ENCODE results near the gene FPR2. TPM values are rescaled to one million over a fixed set of nuclear protein-coding genes. Genes with fewer than 3 reads are reported as not detected.

The FPR2 gene
- total and polyA plus RNA-seq, 9 of the 15 experiments (the other 6 are each of a cell fraction or from before 2014, with no cell fraction given) = 0.03 to 0.15 (median 0.07) TPM; not detected in 6

DNA sequence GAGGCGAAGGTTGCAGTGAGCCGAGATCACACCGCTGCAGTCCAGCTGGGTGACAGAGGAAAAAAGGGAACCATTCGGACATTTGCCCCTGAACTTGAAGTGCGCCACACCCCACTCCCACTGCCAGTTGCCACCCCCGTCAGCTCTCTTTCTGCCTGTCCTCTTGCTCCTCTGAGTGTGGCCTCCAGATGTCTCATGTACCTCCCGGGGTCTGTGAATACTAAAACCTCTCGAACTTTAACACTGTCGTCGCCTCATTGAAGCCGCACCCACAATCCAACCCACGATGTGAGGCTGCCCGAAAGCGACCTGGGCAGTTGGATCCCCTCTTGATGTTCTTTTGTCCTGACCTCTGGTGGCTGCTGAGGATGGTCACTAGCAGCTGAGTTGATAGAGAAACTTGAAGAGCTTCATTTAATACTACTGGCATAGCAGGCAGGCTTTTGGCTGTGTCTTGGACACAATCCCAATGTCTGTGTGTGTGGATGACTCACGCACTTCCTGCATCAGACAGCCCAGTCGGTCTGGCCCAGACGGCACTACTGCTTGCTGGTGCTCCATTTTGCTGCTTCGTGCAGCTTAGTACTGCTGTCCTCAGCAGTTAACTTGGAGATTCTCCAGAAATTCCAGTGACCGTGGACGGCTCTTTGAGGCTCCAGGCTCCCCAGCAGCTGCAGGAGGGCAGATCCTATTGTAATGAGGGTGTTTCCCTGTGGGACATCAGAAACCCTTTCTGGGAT, 38.2 kb downstream of the FPR2 start (continued):
- TF ChIP-seq, protein P1, sequence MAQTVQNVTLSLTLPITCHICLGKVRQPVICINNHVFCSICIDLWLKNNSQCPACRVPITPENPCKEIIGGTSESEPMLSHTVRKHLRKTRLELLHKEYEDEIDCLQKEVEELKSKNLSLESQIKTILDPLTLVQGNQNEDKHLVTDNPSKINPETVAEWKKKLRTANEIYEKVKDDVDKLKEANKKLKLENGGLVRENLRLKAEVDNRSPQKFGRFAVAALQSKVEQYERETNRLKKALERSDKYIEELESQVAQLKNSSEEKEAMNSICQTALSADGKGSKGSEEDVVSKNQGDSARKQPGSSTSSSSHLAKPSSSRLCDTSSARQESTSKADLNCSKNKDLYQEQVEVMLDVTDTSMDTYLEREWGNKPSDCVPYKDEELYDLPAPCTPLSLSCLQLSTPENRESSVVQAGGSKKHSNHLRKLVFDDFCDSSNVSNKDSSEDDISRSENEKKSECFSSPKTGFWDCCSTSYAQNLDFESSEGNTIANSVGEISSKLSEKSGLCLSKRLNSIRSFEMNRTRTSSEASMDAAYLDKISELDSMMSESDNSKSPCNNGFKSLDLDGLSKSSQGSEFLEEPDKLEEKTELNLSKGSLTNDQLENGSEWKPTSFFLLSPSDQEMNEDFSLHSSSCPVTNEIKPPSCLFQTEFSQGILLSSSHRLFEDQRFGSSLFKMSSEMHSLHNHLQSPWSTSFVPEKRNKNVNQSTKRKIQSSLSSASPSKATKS (CRISPR knock-in tag; IDR thresholded peaks at IDR 0.05) = no peak
- TF ChIP-seq MIER1 (IDR thresholded peaks at IDR 0.05; ENCODE audit: low read depth) (no peak), PHF8 (IDR thresholded peaks at IDR 0.05; ENCODE audit: borderline replicate concordance, low read length) (no peak; the same call in 1 of the 2 replicates), LCOR (CRISPR knock-in tag; IDR thresholded peaks at IDR 0.05) (peak; percentile 30; the same call in 1 of the 2 replicates), POLR3G (IDR thresholded peaks at IDR 0.05; ENCODE audit: extremely low read depth, insufficient read length, insufficient replicate concordance) (no peak), NRF1 (conservative IDR thresholded peaks at IDR 0.05 in 1 of 2, IDR thresholded peaks at IDR 0.05 in 1 of 2) (peak; percentile 58 to 59), ZZZ3 (IDR thresholded peaks at IDR 0.05) (no peak), TARDBP (IDR thresholded peaks at IDR 0.05) (no peak)
- TF ChIP-seq, protein P2, sequence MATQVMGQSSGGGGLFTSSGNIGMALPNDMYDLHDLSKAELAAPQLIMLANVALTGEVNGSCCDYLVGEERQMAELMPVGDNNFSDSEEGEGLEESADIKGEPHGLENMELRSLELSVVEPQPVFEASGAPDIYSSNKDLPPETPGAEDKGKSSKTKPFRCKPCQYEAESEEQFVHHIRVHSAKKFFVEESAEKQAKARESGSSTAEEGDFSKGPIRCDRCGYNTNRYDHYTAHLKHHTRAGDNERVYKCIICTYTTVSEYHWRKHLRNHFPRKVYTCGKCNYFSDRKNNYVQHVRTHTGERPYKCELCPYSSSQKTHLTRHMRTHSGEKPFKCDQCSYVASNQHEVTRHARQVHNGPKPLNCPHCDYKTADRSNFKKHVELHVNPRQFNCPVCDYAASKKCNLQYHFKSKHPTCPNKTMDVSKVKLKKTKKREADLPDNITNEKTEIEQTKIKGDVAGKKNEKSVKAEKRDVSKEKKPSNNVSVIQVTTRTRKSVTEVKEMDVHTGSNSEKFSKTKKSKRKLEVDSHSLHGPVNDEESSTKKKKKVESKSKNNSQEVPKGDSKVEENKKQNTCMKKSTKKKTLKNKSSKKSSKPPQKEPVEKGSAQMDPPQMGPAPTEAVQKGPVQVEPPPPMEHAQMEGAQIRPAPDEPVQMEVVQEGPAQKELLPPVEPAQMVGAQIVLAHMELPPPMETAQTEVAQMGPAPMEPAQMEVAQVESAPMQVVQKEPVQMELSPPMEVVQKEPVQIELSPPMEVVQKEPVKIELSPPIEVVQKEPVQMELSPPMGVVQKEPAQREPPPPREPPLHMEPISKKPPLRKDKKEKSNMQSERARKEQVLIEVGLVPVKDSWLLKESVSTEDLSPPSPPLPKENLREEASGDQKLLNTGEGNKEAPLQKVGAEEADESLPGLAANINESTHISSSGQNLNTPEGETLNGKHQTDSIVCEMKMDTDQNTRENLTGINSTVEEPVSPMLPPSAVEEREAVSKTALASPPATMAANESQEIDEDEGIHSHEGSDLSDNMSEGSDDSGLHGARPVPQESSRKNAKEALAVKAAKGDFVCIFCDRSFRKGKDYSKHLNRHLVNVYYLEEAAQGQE (IDR thresholded peaks at IDR 0.05; ENCODE audit: borderline replicate concordance) = 0 out of 2 replicates have a peak, but pooled peaks have one; percentile 10
- TF ChIP-seq, protein P2 (CRISPR knock-in tag; IDR thresholded peaks at IDR 0.05; ENCODE audit: low read depth) = no peak
- TF ChIP-seq, protein P3, sequence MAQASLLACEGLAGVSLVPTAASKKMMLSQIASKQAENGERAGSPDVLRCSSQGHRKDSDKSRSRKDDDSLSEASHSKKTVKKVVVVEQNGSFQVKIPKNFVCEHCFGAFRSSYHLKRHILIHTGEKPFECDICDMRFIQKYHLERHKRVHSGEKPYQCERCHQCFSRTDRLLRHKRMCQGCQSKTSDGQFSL (CRISPR knock-in tag; IDR thresholded peaks at IDR 0.05) = no peak
- TF ChIP-seq, protein P3 (tag; IDR thresholded peaks at IDR 0.05) = no peak

All from K562 (cell line).